Measurements from ENCODE around the gene TOPORS. TPM values are rescaled to one million over a fixed set of nuclear protein-coding genes. Genes with fewer than 3 reads are reported as not detected.
A peak's percentile ranks its signal among the peaks of the same experiment; 100 is the strongest.
"Not testable (repeated sequence)": the region's sequence is repeated elsewhere in the genome, so short reads cannot be mapped to it uniquely, and the experiment has no call there.

The TOPORS gene
- total RNA-seq, 6 donors from 2014 or later = 11.2 to 25.7 (median 14.2) TPM

DNA sequence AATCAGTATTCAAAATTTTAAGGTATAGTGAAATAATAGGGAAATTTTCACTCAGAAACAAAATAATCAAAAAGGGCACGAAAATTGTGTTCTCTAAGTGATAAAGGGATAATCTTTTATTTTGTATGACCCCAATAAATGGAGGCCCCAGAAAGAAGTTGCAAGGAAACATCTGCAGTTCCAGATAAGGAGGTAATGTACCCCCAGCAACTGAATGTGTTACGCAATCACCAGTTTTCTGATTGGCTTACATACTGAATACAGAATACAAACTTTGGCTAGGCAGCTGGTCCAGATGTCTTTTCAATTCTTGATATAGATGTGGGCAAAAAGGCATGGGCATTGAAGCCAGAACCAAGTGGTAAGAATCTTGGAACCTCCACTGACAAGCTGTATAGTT is 1.7 kb upstream of the TOPORS start:
- Histone ChIP-seq H3K9me3 (no peaks in the 10 kb centered on the region), H3K4me3 (no peak overlapping the region), H3K27ac (peak overlapping the region in 1 of 4 donors; percentile 22), H3K36me3 (no peaks in the 10 kb centered on the region), H3K4me1 (peaks cover 17 to 25% (median 19%) of the 10 kb centered on the region in 4 donors), H3K27me3 (no peaks in the 10 kb centered on the region)
- ATAC-seq (ENCODE audit: low FRiP score in 2 of 2) (no peak), DNase-seq (no peak)
- TF ChIP-seq POLR2A (IDR thresholded peaks at IDR 0.05) = no peak
- TF ChIP-seq CTCF (IDR thresholded peaks at IDR 0.05) = no peak
- TF ChIP-seq POLR2AphosphoS5 (IDR thresholded peaks at IDR 0.05) = no peak
- TF ChIP-seq EP300 (IDR thresholded peaks at IDR 0.05) = no peak
- 62 to 64% methylated on average over 2 of the region's 2 CpGs for WGBS, 2 donors

DNA sequence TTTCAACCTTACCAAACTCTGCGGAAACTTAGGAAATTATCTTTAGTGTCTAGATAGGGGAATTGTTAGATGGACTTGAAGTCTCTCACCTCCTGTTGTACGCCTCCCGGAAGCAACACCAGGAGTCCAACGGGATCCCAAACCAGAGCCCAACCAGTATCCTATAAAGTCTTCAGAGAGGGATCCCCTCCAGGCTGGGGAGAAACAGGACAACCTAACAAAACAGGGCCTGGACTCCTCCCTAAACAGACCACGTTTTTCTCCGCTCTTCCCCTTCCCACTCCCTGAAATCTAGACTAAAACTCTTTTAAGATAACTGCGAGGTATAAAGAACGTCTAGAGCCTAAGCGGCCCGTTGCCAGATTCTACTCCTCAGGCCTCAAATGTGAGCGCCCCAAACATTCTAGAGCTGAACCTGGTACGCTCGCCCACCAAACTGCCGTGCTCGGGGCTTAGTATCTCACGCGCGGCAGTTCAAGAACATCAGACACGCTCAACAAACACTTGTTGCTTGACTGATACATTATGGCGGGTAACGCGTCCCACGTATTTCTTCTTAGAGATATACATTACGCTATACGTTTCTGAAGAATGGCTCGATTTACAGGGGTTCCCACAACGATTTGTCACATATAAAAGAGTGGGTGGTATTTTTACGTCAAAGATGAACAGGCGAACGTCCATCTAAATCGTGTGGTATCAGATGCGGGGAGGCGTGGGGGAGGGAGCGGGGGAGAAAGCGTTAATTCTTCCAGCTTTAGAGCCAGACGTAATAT is 922 bp downstream of the TOPORS start:
- no peaks in the 10 kb centered on the region for H3K27me3 ChIP-seq
- H3K27ac ChIP-seq = peak overlapping the region; percentile 91 to 98 (median 94)
- H3K36me3 ChIP-seq = no peaks in the 10 kb centered on the region
- peak in 1 of 2 donors; percentile 52 for DNase-seq
- peaks cover 17 to 29% (median 22%) of the 10 kb centered on the region in 4 donors for H3K4me1 ChIP-seq
- H3K9me3 ChIP-seq = no peaks in the 10 kb centered on the region
- no peak for TF ChIP-seq CTCF (IDR thresholded peaks at IDR 0.05)
- peak in 1 of 4 donors; percentile 8 for TF ChIP-seq POLR2A (IDR thresholded peaks at IDR 0.05)
- peak overlapping the region; percentile 59 to 81 (median 74) for H3K4me3 ChIP-seq
- ATAC-seq (ENCODE audit: low FRiP score in 2 of 2) = peak; percentile 39 to 65
- WGBS, 2 donors = 0 to 1% methylated on average over 36 of the region's 36 CpGs

GRCh38 chr9:32550562-32551275 is 1.7 kb downstream of the TOPORS start:
- TF ChIP-seq CTCF (IDR thresholded peaks at IDR 0.05) (no peak), POLR2A (IDR thresholded peaks at IDR 0.05) (peak in 2 of 4 donors; percentile 53 to 62), POLR2AphosphoS5 (IDR thresholded peaks at IDR 0.05) (peak; percentile 30 to 81), EP300 (IDR thresholded peaks at IDR 0.05) (no peak)
- no peaks in the 10 kb centered on the region for H3K36me3 ChIP-seq
- H3K4me3 ChIP-seq = peak overlapping the region; percentile 59 to 81 (median 74)
- peaks cover 17 to 29% (median 22%) of the 10 kb centered on the region in 4 donors for H3K4me1 ChIP-seq
- peak overlapping the region; percentile 91 to 98 (median 94) for H3K27ac ChIP-seq
- ATAC-seq (ENCODE audit: low FRiP score in 2 of 2) (peak; percentile 91 to 94), DNase-seq (peak; percentile 95 to 97)
- H3K9me3 ChIP-seq = no peaks in the 10 kb centered on the region
- no peaks in the 10 kb centered on the region for H3K27me3 ChIP-seq
- WGBS, 2 donors = 0 to 1% methylated on average over 22 to 28 of the region's 75 CpGs

- peak overlapping the region; percentile 59 to 81 (median 74) for H3K4me3 ChIP-seq
- WGBS, 2 donors = 2 to 3% methylated on average over 10 of the region's 10 CpGs
- H3K27ac ChIP-seq = peak overlapping the region; percentile 91 to 98 (median 94)
- H3K4me1 ChIP-seq = peaks cover 17 to 32% (median 22%) of the 10 kb centered on the region in 4 donors
- ATAC-seq (ENCODE audit: low FRiP score in 2 of 2) (no peak), DNase-seq (no peak)
- H3K36me3 ChIP-seq = no peaks in the 10 kb centered on the region
- H3K9me3 ChIP-seq = no peaks in the 10 kb centered on the region
- H3K27me3 ChIP-seq = no peaks in the 10 kb centered on the region
- no peak for TF ChIP-seq POLR2AphosphoS5 (IDR thresholded peaks at IDR 0.05)
- TF ChIP-seq EP300 (IDR thresholded peaks at IDR 0.05) = no peak
- TF ChIP-seq POLR2A (IDR thresholded peaks at IDR 0.05) = no peak
- TF ChIP-seq CTCF (IDR thresholded peaks at IDR 0.05) = no peak
Observed at GRCh38 chr9:32550150-32550561, 2.2 kb downstream of the TOPORS start.

DNA sequence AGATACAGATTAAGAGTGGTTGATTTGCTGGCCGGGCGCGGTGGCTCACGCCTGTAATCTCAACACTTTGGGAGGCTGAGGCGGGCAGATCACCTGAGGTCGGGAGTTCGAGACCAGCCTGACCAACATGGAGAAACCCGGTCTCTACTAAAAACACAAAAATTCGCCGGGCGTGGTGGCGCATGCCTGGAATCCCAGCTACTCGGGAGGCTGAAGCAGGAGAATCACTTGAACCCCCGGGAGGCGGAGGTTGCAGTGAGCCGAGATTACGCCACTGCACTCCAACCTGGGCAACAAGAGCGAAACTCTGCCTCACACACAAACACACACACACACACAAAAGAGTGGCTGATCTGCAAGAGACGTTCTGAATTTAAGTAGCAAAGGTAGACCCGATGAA is 4.2 kb downstream of the TOPORS start:
- WGBS, 2 donors = 91 to 97% methylated on average over 20 of the region's 20 CpGs
- peaks cover 15 to 29% (median 21%) of the 10 kb centered on the region in 4 donors for H3K4me1 ChIP-seq
- H3K9me3 ChIP-seq; H3K27me3 ChIP-seq; H3K4me3 ChIP-seq; ATAC-seq (ENCODE audit: low FRiP score in 2 of 2); H3K27ac ChIP-seq; H3K36me3 ChIP-seq: not testable (repeated sequence)
- peak in 1 of 2 donors; percentile 49 for DNase-seq

Measured in upper lobe of left lung (tissue), 6 donors.